Smooth muscle cell (in vitro differentiated cells): Measurements from ENCODE around the gene BLOC1S5. TPM values are rescaled to one million over a fixed set of nuclear protein-coding genes. Genes with fewer than 3 reads are reported as not detected.

ENCODE experiments used
- DNase-seq: peaks from one replicate; lab custom pipeline; 2025; ENCODE audit not compliant: unreplicated experiment; lab: John Stamatoyannopoulos, UW
- H2AFZ ChIP-seq: fragments of 200-600 bp; sonication (generic); 2 replicates; pipeline ENCODE4 v1.6.0; 2016; ENCODE audit warnings: antibody characterized with exemption, low read depth, mild to moderate bottlenecking
- H3F3A ChIP-seq: fragments of 200-600 bp; sonication (generic); 2 replicates; pipeline ENCODE4 v1.6.0; 2017; ENCODE audit warnings: antibody characterized with exemption, low read depth
- H3K27ac ChIP-seq: fragments of 200-600 bp; sonication (generic); 2 replicates; pipeline ENCODE4 v1.5.1; 2016; ENCODE audit warnings: low read depth, mild to moderate bottlenecking
- H3K27me3 ChIP-seq: fragments of 200-600 bp; sonication (generic); 2 replicates; pipeline ENCODE4 v1.6.1; 2016; ENCODE audit warnings: low read depth, mild to moderate bottlenecking
- H3K36me3 ChIP-seq: fragments of 200-600 bp; sonication (generic); 2 replicates; pipeline ENCODE4 v1.5.1; 2016; ENCODE audit warnings: low read depth
- H3K4me1 ChIP-seq: fragments of 200-600 bp; sonication (generic); 2 replicates; pipeline ENCODE4 v1.5.1; 2016; ENCODE audit warnings: low read depth
- H3K4me2 ChIP-seq: fragments of 200-600 bp; sonication (generic); 2 replicates; pipeline ENCODE4 v1.6.0; 2016; ENCODE audit warnings: mild to moderate bottlenecking
- H3K4me3 ChIP-seq: fragments of 200-600 bp; sonication (generic); 2 replicates; pipeline ENCODE4 v1.5.1; 2016; ENCODE audit warnings: mild to moderate bottlenecking
- H3K79me2 ChIP-seq: fragments of 200-600 bp; sonication (generic); 2 replicates; pipeline ENCODE4 v1.6.0; 2016; ENCODE audit warnings: low read depth, mild to moderate bottlenecking
- H3K9ac ChIP-seq: fragments of 200-600 bp; sonication (generic); 2 replicates; pipeline ENCODE4 v1.6.0; 2016; ENCODE audit warnings: low read depth
- H3K9me3 ChIP-seq: fragments of 200-600 bp; sonication (generic); replicated peaks from 2 replicates; pipeline ENCODE4 v1.5.1; 2016; ENCODE audit warnings: low read depth
- H4K20me1 ChIP-seq: fragments of 200-600 bp; sonication (generic); 2 replicates; pipeline ENCODE4 v1.6.0; 2016; ENCODE audit warnings: low read depth
- WGBS: methylation state at CpG from one replicate; pipeline ENCODE4 v1.1.7; 2016; ENCODE audit warnings: low lambda C conversion rate; 5-methylcytosine and 5-hydroxymethylcytosine counted together
- polyA plus RNA-seq: library from polyadenylated mRNA; unstranded; fragments of >200 nt; fragmentation: Nextera tagmentation; extraction: Ambion mirVana; gene quantifications from 2 replicates; pipeline ENCODE4 v1.2.1, GENCODE V29; 2016
- total RNA-seq: library from RNA; depleted of rRNA; stranded (reverse); fragments of >200 nt; gene quantifications from 2 replicates; pipeline ENCODE4 v1.2.3, GENCODE V29; 2014
- TF ChIP-seq, protein P1 (sequence below): fragments of 200-600 bp; sonication (generic); IDR thresholded peaks from 2 replicates; pipeline ENCODE4 v1.5.1; 2017; ENCODE audit warnings: borderline replicate concordance, mild to moderate bottlenecking, antibody characterized with exemption; ENCODE audit not compliant: insufficient read depth, poor library complexity, severe bottlenecking

BLOC1S5 gene
- total and polyA plus RNA-seq, 2 experiments from 2014 or later: 10.7 to 13.7 TPM

DNA sequence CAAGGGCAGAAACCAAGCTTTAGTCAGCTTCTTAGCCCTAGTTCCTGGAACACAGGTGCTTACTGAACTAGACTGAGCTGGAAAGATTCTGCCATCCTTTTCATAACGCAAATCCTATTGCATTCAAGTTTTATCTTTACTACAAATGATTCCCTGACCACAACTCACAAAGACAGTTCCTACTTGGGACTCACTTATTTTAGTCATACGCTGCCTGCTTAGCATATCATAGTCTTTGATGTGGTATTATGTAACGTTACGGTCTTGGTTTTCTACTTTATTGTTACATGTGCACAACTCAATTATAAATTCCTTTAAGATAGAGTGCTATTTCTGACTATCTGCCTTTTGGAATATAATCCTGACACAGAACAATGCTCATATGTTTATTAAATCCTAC, 59.1 kb downstream of the BLOC1S5 start:
- no peak overlapping the region for H3K4me3 ChIP-seq
- H3K4me2 ChIP-seq: peak overlapping the region; percentile 37
- H3K79me2 ChIP-seq: no peaks in the 10 kb centered on the region
- H3F3A ChIP-seq: no peaks in the 10 kb centered on the region
- H3K4me1 ChIP-seq: no peaks in the 10 kb centered on the region
- no peak overlapping the region for H3K27ac ChIP-seq
- TF ChIP-seq, protein P1, sequence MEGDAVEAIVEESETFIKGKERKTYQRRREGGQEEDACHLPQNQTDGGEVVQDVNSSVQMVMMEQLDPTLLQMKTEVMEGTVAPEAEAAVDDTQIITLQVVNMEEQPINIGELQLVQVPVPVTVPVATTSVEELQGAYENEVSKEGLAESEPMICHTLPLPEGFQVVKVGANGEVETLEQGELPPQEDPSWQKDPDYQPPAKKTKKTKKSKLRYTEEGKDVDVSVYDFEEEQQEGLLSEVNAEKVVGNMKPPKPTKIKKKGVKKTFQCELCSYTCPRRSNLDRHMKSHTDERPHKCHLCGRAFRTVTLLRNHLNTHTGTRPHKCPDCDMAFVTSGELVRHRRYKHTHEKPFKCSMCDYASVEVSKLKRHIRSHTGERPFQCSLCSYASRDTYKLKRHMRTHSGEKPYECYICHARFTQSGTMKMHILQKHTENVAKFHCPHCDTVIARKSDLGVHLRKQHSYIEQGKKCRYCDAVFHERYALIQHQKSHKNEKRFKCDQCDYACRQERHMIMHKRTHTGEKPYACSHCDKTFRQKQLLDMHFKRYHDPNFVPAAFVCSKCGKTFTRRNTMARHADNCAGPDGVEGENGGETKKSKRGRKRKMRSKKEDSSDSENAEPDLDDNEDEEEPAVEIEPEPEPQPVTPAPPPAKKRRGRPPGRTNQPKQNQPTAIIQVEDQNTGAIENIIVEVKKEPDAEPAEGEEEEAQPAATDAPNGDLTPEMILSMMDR: no peak
- DNase-seq: no peak
- no peak overlapping the region for H3K9ac ChIP-seq
- no peaks in the 10 kb centered on the region for H4K20me1 ChIP-seq
- H3K36me3 ChIP-seq: no peaks in the 10 kb centered on the region
- 34% methylated on average over 4 of the region's 4 CpGs for WGBS
- H3K9me3 ChIP-seq: no peaks in the 10 kb centered on the region
- no peaks in the 10 kb centered on the region for H3K27me3 ChIP-seq
- H2AFZ ChIP-seq: no peak overlapping the region

DNA sequence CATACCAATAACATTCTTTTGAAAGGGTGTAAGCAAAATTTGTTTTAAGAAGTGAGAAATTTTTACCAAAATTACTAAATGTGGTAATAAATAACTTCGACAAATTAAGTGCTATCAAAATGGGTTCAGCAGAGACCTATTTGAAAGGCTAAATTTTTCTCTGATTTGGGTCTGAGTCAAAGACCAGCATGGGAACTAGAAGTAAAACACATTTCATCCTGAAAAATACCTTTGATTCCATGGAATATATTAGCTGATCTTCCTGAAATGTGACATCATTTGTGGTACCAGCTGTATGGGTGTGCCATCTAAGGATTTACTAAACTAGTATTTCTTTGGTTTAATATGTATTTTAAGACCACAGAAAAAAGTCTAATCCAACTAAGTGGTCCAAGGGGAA, 63.6 kb downstream of the BLOC1S5 start:
- WGBS: 73% methylated on average over 1 of the region's 1 CpG
- Histone ChIP-seq H3K4me2 (peak overlapping the region; percentile 37), H3K9ac (no peak overlapping the region), H3K79me2 (no peaks in the 10 kb centered on the region), H3K27me3 (no peaks in the 10 kb centered on the region), H2AFZ (no peak overlapping the region), H3K9me3 (no peaks in the 10 kb centered on the region), H3K36me3 (no peaks in the 10 kb centered on the region), H3F3A (peaks cover 10% of the 10 kb centered on the region), H3K4me1 (peaks cover 11% of the 10 kb centered on the region), H4K20me1 (no peaks in the 10 kb centered on the region), H3K4me3 (no peak overlapping the region), H3K27ac (peak overlapping the region; percentile 32)
- TF ChIP-seq, protein P1: no peak
- no peak for DNase-seq

DNA sequence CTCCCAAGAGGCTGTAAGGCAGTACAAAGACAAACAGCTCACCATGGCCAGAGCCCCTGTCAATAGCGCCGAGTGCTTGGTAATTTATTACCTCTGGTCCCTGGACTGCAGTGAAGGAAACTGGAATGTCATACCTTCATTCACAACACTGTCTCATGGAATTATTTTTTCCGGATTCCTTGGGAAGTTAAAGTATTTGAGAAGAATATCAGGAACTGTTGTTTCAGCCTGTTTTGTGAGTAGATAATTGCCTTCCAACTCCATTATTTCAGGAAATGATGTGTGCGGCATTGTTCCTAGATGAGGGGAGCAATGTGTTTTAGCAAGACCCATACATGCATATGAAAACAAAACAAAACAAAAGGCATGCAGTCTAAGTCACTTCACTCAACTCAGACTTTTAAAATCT, 64.0 kb downstream of the BLOC1S5 start:
- no peaks in the 10 kb centered on the region for H3K9me3 ChIP-seq
- no peak for DNase-seq
- H3K27ac ChIP-seq: peak overlapping the region; percentile 32
- H3K4me1 ChIP-seq: peaks cover 11% of the 10 kb centered on the region
- H3K4me3 ChIP-seq: no peak overlapping the region
- peak overlapping the region; percentile 37 for H3K4me2 ChIP-seq
- TF ChIP-seq, protein P1: no peak
- no peaks in the 10 kb centered on the region for H4K20me1 ChIP-seq
- no peaks in the 10 kb centered on the region for H3K36me3 ChIP-seq
- H3K79me2 ChIP-seq: no peaks in the 10 kb centered on the region
- H3F3A ChIP-seq: peaks cover 10% of the 10 kb centered on the region
- WGBS: 48% methylated on average over 4 of the region's 4 CpGs
- H3K27me3 ChIP-seq: no peaks in the 10 kb centered on the region
- no peak overlapping the region for H3K9ac ChIP-seq
- H2AFZ ChIP-seq: no peak overlapping the region

DNA sequence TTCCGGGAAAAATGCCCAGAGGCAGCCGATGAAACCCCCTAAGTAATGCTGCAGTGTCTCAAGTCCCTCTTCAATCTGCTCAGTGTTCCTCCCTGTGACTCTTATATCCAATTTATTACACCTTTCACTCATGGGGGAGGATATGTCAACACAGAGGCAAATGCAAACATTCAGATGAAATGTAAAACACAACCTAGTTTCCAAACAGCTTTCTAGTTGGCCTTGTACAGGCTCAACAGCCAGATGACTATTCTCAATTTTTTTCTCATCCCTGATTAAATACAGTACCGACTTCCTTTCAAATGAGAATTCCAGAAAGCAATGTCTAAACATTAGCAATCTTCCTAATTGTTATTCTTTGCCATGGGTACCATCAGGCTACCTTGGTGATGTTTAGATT, 65.0 kb downstream of the BLOC1S5 start:
- TF ChIP-seq, protein P1: no peak
- peaks cover 11% of the 10 kb centered on the region for H3K4me1 ChIP-seq
- DNase-seq: no peak
- peaks cover 10% of the 10 kb centered on the region for H3F3A ChIP-seq
- no peak overlapping the region for H3K4me2 ChIP-seq
- peak overlapping the region; percentile 85 for H3K27ac ChIP-seq
- WGBS: 83% methylated on average over 3 of the region's 3 CpGs
- no peak overlapping the region for H3K9ac ChIP-seq
- no peaks in the 10 kb centered on the region for H4K20me1 ChIP-seq
- no peaks in the 10 kb centered on the region for H3K79me2 ChIP-seq
- no peaks in the 10 kb centered on the region for H3K36me3 ChIP-seq
- H3K9me3 ChIP-seq: no peaks in the 10 kb centered on the region
- no peak overlapping the region for H2AFZ ChIP-seq
- no peaks in the 10 kb centered on the region for H3K27me3 ChIP-seq
- no peak overlapping the region for H3K4me3 ChIP-seq
